NT2/D1 (cell line): ENCODE data around the gene PACS2.

ENCODE experiments used
- SUZ12 ChIP-seq: IDR thresholded peaks from 2 replicates; pipeline ENCODE4 v1.6.1; 2011; ENCODE audit not compliant: insufficient read length, insufficient read depth; ENCODE audit errors: extremely low read depth
- YY1 ChIP-seq: IDR thresholded peaks from 2 replicates; pipeline ENCODE4 v1.6.1; 2011; ENCODE audit not compliant: insufficient read length, insufficient read depth
- ZNF274 ChIP-seq: IDR thresholded peaks from 2 replicates; pipeline ENCODE4 v1.6.1; 2011; ENCODE audit warnings: mild to moderate bottlenecking, low read depth, low read length

DNA sequence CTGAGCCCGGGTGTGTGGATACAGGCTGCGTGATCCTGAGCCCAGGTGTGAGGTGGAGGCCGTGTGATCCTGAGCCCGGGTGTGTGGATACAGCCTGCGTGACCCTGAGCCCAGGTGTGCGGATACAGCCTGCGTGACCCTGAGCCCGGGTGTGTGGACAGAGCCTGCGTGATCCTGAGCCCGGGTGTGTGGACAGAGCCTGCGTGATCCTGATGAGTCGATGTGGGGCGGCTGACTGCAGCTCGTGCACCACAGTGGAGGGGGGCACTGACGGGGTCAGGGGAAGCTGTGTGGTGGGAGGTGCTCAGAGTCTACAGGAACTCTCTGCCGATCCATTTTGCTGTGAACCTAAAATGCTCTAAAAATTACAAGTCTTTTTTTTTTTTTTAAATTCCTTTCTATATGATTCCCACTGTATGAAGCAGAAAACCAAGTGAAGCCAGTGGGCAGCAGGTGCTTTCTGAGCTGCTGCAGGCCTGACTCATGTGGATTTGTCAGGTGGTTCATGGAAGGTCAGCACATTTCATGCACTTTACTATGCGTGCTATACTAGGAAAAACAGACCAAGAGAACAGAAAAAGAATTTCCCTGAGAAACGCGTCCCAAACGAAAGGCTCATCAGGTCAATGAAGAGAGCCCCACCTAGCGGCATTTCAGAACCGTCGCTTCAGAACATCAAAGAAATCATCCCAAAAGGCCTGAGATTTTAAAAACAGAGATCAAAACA is 33.0 kb upstream of the PACS2 start:
- no peak for TF ChIP-seq YY1
- TF ChIP-seq ZNF274, result no peak
- no peak for TF ChIP-seq SUZ12
